HG03442 (cell line): ENCODE data around the gene SUV39H2.
"Not testable (repeated sequence)": the region's sequence is repeated elsewhere in the genome, so short reads cannot be mapped to it uniquely, and the experiment has no call there.

ENCODE experiments used
- ATAC-seq: cut with Tn5 transposase; IDR thresholded peaks from one replicate; pipeline ENCODE4 v1.9.1; 2021; ENCODE audit warnings: mild to moderate bottlenecking, moderate library complexity; ENCODE audit not compliant: unreplicated experiment

Gene SUV39H2

DNA sequence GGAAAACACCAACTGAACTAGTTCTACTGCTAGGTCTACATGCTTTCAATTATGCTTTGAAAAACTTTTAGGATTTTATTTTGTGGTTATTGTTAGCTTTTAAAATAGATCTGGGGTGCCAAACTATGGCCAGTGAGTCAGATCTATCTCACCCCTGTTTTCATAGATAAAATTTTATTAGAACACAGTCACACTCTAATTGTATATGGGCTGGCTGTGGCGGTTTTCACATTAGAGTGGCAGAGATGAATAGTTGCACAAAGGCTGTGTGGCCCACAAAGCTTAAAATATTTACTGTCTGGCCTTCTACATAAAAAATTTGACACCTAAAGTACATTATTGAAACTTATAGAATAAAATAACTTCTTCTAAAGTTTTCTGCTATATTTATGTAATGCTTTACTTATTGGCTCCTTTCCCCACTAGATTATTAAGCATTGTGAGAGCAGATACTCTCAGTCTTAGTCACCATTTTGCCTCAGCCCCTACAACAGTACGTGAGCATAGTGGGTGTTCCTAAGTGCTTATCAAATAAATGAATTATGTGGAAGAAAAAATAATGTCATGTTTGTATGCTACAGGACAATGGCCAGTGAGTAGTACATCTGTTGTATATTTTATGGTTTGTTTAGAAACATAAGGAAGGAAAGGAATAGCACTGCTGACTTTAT lies 5.4 kb upstream of the SUV39H2 start:
- peak; percentile 58 for ATAC-seq

DNA sequence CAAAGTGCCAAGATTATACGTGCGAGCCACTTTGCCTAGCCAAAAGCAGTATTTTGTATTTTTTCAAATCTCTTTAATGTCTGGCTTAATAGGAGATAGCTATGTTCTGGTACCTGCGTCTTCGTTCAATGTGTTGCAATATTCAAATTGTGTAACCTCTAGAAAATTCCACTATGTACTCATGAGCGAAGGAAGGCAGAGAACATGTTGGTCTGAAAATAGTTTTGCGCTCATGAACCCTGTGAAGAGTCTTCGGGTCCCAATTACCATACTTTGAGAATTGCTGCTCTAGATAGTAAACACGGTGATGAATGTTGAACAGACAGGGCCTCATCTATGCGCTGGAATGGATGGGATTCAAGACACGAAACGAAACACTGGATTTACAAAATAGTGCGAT lies 2.7 kb upstream of the SUV39H2 start:
- no peak for ATAC-seq

DNA sequence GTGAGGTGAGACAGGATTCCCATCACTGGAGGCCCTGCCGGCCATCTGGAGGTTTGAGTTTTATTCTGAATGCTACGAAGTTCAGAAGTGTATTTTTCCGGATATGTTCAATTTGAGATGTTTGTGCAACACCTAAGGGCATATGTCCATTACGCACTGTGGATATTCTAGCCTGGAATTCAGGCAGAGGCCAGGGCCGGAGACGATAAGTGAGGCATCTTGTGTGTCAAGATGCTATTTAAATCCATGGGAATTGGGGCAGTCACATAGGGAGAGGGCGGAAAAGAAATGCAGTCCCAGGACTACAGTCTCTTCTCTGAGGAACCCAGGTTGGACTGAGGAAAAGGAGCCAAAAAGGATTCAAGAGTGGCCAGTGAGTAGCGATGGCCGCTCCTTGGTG lies 1.9 kb upstream of the SUV39H2 start:
- ATAC-seq = no peak

DNA sequence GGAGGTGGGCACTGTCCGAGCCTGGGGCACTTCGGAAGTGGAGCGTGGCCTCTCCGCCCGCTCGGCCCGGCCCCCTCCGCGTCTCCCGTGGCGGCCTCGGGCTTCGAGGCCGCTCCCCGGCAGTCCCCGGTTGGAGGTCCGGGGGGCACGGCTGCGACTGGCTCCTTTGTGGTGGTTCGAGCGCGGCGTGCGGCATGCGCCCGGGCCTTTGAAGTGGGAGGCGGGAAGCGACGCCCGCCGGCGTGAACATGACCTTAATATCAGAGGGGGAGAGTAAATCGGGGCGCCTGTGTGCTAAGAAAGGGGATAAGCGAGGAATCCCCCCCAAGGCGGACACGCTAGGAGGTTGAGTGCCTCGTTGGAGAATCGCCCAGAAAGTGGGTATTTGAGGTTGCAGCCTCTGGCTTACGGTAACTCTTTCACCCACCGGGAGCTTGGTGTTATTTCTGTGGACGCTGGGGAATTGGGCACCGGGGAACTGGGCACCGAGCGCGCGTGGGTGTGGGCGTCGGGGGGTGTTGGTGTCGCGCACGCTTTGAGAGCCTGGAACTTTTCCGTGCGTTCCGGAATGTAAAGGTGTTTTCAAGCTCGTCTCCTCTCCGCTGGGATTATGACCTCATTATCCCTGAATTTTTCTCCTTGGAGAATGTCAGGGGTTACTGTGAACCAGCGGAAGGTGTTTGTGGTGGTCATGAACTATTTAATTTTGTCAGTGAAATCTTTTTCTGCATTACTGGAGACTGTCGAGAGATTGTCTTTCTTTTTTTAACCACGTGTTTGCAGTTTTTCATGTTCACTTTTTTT lies 660 bp downstream of the SUV39H2 start:
- ATAC-seq = peak; percentile 21

DNA sequence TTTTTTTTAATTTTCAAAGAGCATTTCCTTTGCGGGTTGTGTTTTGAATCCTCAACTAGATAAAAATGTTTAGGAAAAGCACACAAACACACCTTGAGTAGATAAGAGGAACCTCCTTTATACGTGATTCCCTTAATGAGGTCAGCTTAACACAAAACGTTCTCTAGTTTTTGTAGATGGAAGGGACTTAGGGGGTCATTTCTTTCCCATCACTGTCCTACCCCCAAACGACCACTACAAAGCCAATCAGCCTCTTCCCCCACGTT lies 1.2 kb downstream of the SUV39H2 start:
- ATAC-seq = no peak

DNA sequence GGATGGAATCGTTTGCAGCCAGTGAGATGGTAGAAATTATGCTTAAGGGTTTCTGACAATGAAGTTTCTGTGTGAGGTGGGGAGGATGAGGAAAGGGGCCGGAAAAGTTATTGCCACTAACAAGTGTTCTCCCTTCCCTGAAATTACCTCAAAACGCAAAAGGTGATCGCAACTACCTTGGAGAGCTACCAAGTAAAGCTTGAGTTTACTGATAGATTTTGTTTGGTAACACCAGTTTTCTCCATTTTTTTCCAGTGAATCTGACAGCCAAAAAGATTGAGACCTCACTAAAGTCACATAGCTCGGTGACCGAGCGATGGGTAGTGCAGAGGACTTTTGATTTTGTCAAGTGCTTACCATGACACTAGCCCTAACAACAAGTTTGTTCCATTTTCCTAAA lies 1.6 kb downstream of the SUV39H2 start:
- ATAC-seq = no peak

DNA sequence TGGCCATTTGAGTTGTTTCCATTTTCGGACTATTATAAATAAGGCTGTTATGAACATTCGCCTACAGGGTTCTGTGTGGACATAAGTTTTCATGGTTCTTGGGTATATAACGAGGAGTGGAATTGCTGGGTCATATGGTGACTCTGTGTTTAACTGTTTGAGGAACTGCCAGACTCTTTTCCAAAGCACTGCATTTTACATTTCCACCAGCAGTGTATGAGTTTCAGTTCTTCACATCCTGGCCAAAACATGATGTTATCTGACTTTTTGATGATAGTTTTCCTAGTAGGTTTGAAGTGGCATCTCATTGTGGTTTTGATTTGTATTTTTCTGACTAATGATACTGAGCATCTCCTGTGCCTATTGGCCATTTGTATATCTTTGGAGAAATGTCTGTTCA lies 5.4 kb downstream of the SUV39H2 start:
- no peak for ATAC-seq

DNA sequence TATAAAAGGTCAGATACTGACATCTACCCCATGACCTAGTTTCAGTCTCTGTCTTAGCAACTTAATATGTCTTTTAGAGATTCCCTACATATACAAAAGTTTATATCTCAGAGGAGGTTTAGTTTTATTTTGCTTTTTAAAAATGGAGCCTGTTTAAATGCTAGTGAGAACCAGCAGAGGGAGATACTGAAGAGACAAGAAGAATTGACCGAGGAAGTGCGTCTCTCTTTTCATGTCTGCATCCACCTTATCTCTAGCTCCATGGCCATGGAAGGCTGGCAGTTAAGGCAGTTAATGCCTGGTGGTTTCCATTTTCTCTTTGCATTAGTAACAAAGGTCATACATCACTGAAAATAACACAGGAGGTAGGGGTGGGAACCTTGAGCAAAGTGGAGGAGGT lies 10.7 kb downstream of the SUV39H2 start:
- no peak for ATAC-seq

DNA sequence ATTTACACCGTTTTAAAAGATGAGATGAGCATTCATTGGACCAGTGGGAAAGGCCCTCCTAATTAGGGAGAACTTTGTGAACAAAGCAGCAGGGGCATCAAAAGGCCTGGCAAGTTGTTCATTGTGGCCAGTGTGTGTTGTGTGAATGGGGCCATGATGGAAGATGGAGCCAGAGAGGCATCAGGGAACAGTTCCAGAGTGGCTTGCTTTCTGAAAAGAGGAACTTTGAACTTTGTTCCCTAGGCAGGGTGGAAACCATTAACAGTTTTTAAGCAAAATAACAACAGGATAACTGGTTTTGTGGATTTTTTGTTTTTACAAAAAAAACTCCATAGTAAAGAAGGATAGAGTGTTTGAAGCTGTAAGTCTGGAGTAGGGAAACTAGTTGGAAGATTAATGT lies 12.5 kb downstream of the SUV39H2 start:
- no peak for ATAC-seq

DNA sequence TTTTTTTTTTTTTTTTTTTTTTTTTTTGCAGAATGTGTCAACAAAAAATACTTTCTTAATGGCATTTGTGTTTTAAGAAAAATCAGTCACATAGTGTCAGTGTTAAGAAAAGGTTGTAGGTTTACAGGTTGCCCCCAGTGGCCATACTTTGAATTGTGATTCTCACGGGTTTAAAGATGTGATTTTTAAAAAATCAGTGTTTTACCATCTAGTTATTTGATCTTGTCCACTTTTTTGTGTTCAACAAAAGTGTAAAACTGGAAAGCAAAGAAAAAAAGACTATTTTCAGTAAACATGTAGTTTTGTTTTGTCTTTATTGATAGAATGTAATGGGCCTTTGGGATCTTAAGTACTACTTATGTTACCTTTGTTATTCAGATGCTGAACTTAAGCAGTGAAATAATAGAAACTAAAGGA lies 25.7 kb downstream of the SUV39H2 start:
- ATAC-seq = no peak

DNA sequence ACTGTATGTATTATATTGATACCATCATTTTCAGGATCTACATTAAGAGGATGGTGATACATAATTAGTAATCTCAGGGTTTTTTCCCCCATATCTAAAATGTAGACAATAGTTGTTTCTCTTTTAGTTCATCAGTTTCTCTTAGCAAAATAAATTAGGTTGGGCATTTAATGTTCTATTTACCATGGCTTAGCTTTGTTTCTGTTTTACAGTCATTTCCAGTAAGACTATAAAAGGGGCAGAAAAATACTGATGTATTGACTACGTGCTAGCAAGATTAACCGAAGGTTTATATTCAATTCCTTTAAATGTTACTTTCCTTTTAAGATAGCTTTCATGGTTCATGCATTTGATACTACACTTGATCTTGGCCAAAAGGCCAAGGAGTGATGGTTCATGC lies 26.2 kb downstream of the SUV39H2 start:
- ATAC-seq = no peak

DNA sequence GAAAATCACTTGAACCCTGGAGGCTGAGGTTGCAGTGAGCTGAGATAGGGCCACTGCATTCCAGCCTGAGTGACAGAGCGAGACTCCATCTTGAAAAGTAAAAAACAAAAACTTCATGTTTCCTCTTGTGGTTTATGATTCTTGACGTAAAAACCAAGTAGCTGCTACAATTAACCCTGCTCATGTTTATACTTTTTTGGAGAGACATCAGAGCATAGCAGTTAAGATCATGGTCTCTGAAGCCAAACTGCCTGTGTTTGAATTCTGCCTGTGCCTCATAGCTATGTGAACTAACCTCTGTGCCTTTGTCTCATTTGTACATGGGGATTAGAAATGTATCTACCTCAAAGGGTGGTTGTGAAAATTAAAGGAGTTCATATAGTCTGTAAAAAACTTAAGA lies 27.2 kb downstream of the SUV39H2 start:
- no peak for ATAC-seq

DNA sequence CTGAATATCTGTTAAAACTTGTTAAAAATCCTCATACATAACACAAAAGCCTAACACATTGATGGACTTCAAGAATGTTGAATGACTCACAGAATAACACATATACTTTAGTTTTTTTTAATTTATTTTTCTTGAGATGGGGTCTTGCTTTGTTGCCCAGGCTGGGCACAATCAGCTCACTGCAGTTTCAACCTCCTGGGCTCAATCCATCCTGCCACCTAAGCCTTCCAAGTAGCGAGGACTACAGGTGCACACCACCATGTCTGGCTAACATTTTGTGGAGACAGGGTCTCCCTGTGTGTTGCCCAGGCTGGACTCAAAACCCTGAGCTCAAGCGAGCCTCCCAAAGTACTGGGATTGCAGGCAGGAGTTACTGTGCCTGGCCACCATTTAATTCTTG lies 28.1 kb downstream of the SUV39H2 start:
- no peak for ATAC-seq

DNA sequence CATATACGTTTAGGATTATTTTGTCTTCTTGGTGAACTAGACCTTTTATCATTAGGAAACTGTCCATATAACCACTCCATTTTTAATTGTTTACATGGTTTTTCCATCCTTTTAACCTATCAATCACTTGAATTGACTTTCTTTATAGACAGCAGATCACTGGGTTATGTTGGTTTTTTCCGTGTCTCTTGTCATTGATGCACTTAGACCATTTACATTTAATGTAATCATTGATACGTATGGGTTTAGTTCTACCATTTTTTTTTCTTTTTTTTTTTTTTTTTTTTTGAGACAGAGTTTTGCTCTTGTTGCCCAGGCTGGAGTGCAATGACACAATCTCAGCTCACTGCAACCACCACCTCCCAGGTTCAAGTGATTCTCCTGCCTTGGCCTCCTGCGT lies 28.9 kb downstream of the SUV39H2 start:
- ATAC-seq = not testable (repeated sequence)

DNA sequence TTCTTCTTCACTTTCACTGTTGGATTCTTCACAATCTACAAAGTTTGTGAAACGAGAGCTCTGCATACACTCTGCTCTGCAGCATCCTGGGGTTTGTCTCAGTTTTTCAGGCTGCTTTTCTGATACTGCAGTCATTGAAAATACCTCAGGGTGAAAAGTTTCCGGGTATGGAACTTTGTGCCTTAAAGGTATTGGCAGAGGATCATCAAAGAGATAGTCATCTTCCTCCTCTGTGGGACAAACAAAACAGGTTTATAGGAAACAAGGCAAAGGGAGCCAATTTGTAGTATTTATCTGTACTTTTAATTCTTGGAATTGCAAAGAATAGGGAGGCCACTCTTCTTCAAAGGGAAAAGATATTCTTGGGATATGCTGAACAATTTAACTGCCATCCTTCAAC lies 30.4 kb downstream of the SUV39H2 start:
- no peak for ATAC-seq

DNA sequence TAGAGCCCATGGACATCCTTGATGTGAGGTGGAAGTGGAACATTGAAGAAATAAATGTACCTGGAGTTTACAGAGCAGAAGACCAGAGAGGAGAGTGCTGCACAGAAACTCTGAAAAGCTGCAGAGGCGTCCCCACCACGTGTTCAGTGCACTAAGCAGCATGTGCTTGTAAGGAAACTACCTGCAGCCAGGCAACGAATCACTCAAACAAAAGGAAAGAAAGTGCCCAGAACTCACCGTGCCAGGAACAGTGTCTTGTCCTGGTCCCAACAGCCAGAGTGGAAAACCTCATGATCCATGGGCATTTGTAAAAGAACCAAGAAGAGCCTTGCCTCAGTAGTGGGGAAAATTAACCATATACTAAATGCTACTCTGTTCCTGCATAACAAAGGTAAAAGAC lies 32.3 kb downstream of the SUV39H2 start:
- ATAC-seq = no peak

DNA sequence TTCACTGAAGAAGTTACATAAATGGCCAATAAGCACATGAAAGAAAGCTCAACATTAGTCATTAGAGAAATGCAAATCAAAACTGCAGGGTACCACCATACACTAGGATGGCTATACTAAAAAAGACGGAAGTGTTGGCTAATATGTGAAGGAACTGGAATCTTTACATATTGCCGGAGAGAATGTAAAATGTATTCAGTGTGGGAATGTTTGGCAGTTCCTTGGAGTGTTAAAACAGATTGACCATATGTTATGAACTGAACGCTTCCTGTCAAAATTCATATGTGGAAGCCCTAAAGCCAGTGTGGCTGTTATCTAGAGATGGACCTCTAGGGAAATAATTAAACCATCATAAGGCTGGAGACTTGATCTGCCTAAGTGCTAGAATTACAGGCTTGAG lies 33.1 kb downstream of the SUV39H2 start:
- ATAC-seq = no peak

DNA sequence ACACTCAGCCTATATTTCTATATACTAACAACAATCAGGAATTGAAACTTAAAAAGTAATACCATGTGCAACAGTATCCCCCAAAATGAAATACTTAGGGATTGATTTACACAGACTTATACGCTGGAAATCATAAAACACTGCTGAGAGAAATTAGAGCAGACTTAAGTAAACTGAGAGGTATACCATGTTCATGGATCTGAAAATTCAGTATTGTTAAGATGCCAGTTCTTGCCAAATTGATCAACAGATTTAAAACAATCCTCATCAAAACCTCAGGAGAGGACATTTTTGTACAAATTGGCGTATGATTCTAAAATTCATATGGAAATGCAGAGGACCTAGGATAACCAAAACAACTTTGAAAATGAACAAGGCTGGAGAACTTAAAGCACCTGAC lies 37.9 kb downstream of the SUV39H2 start:
- no peak for ATAC-seq

DNA sequence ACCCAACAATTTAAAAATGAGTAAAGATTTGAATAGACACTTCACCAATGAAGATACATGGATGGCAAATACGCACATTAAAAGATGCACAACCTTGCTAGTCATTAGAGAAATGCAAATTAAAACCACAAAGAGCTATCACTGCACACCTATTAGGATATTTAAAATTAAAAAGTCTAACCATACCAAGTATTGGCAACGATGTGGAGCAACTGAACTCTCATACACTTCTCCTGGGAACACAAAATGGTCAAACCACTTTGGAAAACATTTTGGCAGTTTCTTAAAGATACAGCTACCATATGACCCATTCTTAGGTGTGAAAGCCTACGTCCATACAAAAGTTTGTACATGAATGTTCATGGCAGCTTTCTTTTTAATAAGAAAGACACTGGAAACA lies 39.2 kb downstream of the SUV39H2 start:
- no peak for ATAC-seq

DNA sequence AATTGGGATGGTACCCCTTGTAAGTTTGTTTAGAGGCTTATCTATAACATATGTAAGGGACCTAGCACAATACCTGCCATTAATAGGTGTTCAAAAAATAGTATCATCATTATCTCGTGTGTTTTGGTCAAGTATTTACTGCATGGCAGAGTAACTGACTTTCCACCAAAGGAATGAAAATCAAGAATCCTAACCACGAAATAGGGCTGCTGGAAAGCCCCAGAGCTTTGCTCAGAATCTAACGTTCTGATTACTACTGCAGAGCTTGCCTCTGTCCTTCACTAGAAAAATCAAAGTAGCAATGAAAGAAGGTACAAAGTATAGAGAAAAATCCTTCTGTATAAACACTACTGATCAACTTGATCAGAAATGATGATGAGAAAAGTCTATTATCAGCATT lies 40.3 kb downstream of the SUV39H2 start:
- no peak for ATAC-seq

DNA sequence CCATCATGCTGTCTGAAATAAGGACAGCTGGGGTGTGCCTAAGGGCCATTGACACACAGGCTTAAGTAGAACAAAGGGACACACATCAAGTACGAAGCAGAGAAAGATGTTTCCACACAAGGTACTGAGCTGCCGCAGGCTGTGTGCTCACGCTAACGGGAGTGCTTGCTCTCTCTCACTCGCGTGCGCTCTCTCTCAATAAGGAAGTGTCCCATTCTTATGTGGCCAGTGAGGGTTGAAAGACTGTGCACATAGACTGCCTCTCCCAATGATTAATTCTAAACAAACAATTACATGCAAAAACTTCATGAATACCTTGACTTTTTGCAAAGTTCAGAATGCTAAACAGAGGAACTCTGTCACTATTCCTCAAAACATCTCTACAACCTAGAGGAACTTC lies 45.3 kb downstream of the SUV39H2 start:
- no peak for ATAC-seq

DNA sequence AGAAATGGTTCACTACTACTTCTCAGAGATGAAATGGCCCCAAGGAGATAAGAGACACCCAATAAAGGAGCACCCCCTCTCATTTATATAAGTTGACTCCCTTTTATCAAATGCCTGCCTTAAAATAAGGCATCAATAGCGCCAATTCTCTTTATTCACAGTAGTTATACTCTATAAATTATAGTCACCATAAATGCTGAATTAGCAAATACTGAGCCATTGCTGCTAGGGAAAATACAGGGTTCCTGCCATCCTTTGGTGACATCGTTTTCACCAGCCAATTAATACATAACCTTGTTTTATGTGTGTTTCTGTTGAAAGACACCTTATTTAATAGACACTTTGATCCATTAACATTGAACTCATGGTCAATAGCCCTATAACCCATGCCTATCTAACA lies 46.6 kb downstream of the SUV39H2 start:
- no peak for ATAC-seq

DNA sequence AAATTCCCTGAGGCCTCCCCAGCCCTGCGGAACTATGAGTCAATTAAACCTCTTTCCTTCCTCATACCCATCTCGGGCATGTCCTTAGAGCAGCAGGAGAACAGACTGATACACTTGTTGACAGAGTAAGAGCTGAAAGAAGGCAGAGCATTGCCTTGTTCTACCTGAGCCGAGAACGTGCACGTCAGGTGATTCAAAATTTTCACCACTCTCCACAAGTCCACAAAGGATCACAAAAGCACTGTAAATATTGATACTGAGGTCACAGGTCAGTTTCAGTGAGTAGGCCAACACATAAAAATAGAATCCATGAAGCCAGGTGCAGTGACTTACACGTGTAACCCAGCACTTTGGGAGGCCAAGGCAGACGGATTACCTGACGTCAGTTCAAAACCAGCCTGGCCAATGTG lies 47.4 kb downstream of the SUV39H2 start:
- ATAC-seq = peak; percentile 8
